SK-N-SH (cell line): ENCODE results near the gene IFNL1. TPM values are rescaled to one million over a fixed set of nuclear protein-coding genes. Genes with fewer than 3 reads are reported as not detected.

Experiments used
- CTCF ChIA-PET: fragments of 300-600, 350-600 bp; formaldehyde crosslinking; extraction: SDS; loops from one replicate; lab custom pipeline; 2021; lab: Yijun Ruan, JAX
- POLR2A ChIA-PET: fragments of 350-600 bp; sonication (Branson Sonifier 250); formaldehyde crosslinking; extraction: SDS; loops from one replicate; lab custom pipeline; 2020; ENCODE audit warnings: antibody characterized with exemption, inconsistent platforms; lab: Yijun Ruan, JAX
- DNase-seq: peaks from one replicate; pipeline ENCODE4 v3.0.0; 2012
- H2AFZ ChIP-seq: fragments of 200-600 bp; sonication (generic); 2 replicates; pipeline ENCODE4 v1.8.1; 2016; ENCODE audit warnings: antibody characterized with exemption, mild to moderate bottlenecking, low read depth
- H3F3A ChIP-seq: fragments of 200-600 bp; sonication (generic); replicated peaks from 2 replicates; pipeline ENCODE3; 2016; ENCODE audit warnings: antibody characterized with exemption, mild to moderate bottlenecking; ENCODE audit not compliant: insufficient read depth
- H3K27ac ChIP-seq, 2 experiments: fragments of 200-500 bp in 1 of 2; fragments of 200-600 bp in 1 of 2; sonication (Bioruptor generic) in 1 of 2; sonication (generic), shearing (Covaris generic) in 1 of 2; 2 replicates each; pipeline versions ENCODE4 v1.5.1 to v1.6.1; 2014 to 2016; ENCODE audit warnings: low read depth in 2 of 2, inconsistent platforms in 1 of 2, low read length in 1 of 2, mild to moderate bottlenecking in 1 of 2, mixed read lengths in 1 of 2
- H3K27me3 ChIP-seq: fragments of 200-600 bp; sonication (generic), shearing (Covaris generic); 2 replicates; pipeline ENCODE4 v1.6.1; 2016; ENCODE audit warnings: mixed run types; ENCODE audit not compliant: insufficient read depth
- H3K36me3 ChIP-seq, 2 experiments: fragments of 200-500 bp in 1 of 2; fragments of 200-600 bp in 1 of 2; sonication (Bioruptor generic) in 1 of 2; sonication (generic) in 1 of 2; replicated peaks in 1 of 2; 2 replicates each; pipeline versions ENCODE3 to v1.5.1; 2014 to 2016; ENCODE audit warnings: low read length in 1 of 2, mild to moderate bottlenecking in 1 of 2; ENCODE audit not compliant: insufficient read depth in 2 of 2, control insufficient read depth in 1 of 2
- H3K4me1 ChIP-seq, 2 experiments: fragments of 200-500 bp in 1 of 2; fragments of 200-600 bp in 1 of 2; sonication (Bioruptor generic) in 1 of 2; sonication (generic), shearing (Covaris generic) in 1 of 2; 2 replicates each; pipeline versions ENCODE4 v1.5.1 to v1.6.1; 2014 to 2016; ENCODE audit warnings: low read depth in 1 of 2, low read length in 1 of 2, mixed run types in 1 of 2; ENCODE audit not compliant: insufficient read depth in 2 of 2, control insufficient read depth in 1 of 2
- H3K4me2 ChIP-seq: fragments of 200-600 bp; sonication (generic), shearing (Covaris generic); 2 replicates; pipeline ENCODE4 v1.6.1; 2017; ENCODE audit warnings: mixed run types
- H3K4me3 ChIP-seq, 2 experiments: fragments of 200-500 bp in 1 of 2; fragments of 200-600 bp in 1 of 2; sonication (Bioruptor generic) in 1 of 2; sonication (generic), shearing (Covaris generic) in 1 of 2; 2 replicates each; pipeline versions ENCODE4 v1.5.1 to v1.8.1; 2014 to 2016; ENCODE audit warnings: low read depth in 2 of 2, inconsistent platforms in 1 of 2, low read length in 1 of 2, mild to moderate bottlenecking in 1 of 2, mixed read lengths in 1 of 2, moderate library complexity in 1 of 2
- H3K79me2 ChIP-seq: fragments of 200-600 bp; sonication (generic); 2 replicates; pipeline ENCODE4 v1.8.1; 2017; ENCODE audit warnings: mild to moderate bottlenecking; ENCODE audit not compliant: insufficient read depth
- H3K9ac ChIP-seq: fragments of 200-600 bp; sonication (generic); 2 replicates; pipeline ENCODE4 v1.6.1; 2017; ENCODE audit warnings: mixed run types
- H3K9me2 ChIP-seq: fragments of 200-600 bp; sonication (generic); 2 replicates; pipeline ENCODE4 v1.6.1; 2017; ENCODE audit warnings: mixed run types
- H3K9me3 ChIP-seq: fragments of 200-600 bp; sonication (generic); 2 replicates; pipeline ENCODE4 v1.6.1; 2017; ENCODE audit warnings: mixed run types, mild to moderate bottlenecking, moderate library complexity
- H4K20me1 ChIP-seq: fragments of 200-600 bp; sonication (generic); 2 replicates; pipeline ENCODE4 v1.6.1; 2017; ENCODE audit warnings: mild to moderate bottlenecking, mixed run types; ENCODE audit not compliant: insufficient read depth
- EP300 ChIP-seq, 2 experiments: IDR thresholded peaks; 2 replicates each; pipeline versions ENCODE4 v1.4.0 to v1.6.1; 2012; ENCODE audit warnings: borderline replicate concordance in 1 of 2, low read depth in 1 of 2, low read length in 1 of 2
- EZH2phosphoT487 ChIP-seq: fragments of 200-600 bp; sonication (generic); IDR thresholded peaks from 2 replicates; pipeline ENCODE4 v1.6.1; 2017; ENCODE audit warnings: low read depth, mixed run types, mild to moderate bottlenecking, antibody characterized with exemption, moderate library complexity, borderline replicate concordance
- FOSL2 ChIP-seq: IDR thresholded peaks from 2 replicates; pipeline ENCODE4 v1.4.0; 2012; ENCODE audit warnings: low read depth, mild to moderate bottlenecking, moderate library complexity, borderline replicate concordance
- FOXJ3 ChIP-seq: sonication (generic); formaldehyde crosslinking; IDR thresholded peaks from 2 replicates; pipeline ENCODE4 v1.5.1; 2020; ENCODE audit warnings: mild to moderate bottlenecking, missing genetic modification reagents
- FOXM1 ChIP-seq: IDR thresholded peaks from 2 replicates; pipeline ENCODE4 v1.4.0; 2012; ENCODE audit warnings: low read depth, mild to moderate bottlenecking
- GABPA ChIP-seq: IDR thresholded peaks from 2 replicates; pipeline ENCODE4 v1.4.0; 2012; ENCODE audit warnings: low read depth, mild to moderate bottlenecking
- MEF2A ChIP-seq: IDR thresholded peaks from 2 replicates; pipeline ENCODE4 v1.4.0; 2012; ENCODE audit warnings: low read depth, borderline replicate concordance
- MXI1 ChIP-seq: IDR thresholded peaks from 2 replicates; pipeline ENCODE4 v1.6.1; 2012; ENCODE audit warnings: mild to moderate bottlenecking, low read depth, low read length, improper control_type of control experiment
- NFIC ChIP-seq: IDR thresholded peaks from 2 replicates; pipeline ENCODE4 v1.4.0; 2012; ENCODE audit warnings: borderline replicate concordance
- POLR2AphosphoS5 ChIP-seq: IDR thresholded peaks from 2 replicates; pipeline ENCODE4 v1.6.1; 2012; ENCODE audit warnings: low read depth, low read length
- RCOR1 ChIP-seq: fragments of 150-350 bp; IDR thresholded peaks from 2 replicates; pipeline ENCODE4 v1.6.1; 2017; ENCODE audit warnings: antibody characterized with exemption, low read length
- RXRA ChIP-seq: IDR thresholded peaks from 2 replicates; pipeline ENCODE4 v1.4.0; 2012; ENCODE audit warnings: low read depth, mild to moderate bottlenecking, borderline replicate concordance
- TCF12 ChIP-seq: IDR thresholded peaks from 2 replicates; pipeline ENCODE4 v1.4.0; 2012
- YY1 ChIP-seq: IDR thresholded peaks from 2 replicates; pipeline ENCODE4 v1.4.0; 2012; ENCODE audit warnings: low read depth, mild to moderate bottlenecking
- WGBS: methylation state at CpG from one replicate; pipeline ENCODE4 v1.1.6; 2017; ENCODE audit warnings: low lambda C conversion rate; 5-methylcytosine and 5-hydroxymethylcytosine counted together
- polyA plus RNA-seq, 3 experiments: library from polyadenylated mRNA; depleted of rRNA; stranded (reverse); fragments of >200 nt; gene quantifications; 2 replicates each; pipeline ENCODE4 v1.2.3, GENCODE V29; 2012
- TF ChIP-seq, protein P1 (sequence below): IDR thresholded peaks from 2 replicates; pipeline ENCODE4 v1.4.0; 2012; ENCODE audit warnings: low read depth, borderline replicate concordance
- TF ChIP-seq, protein P2 (sequence below): IDR thresholded peaks from 2 replicates; pipeline ENCODE4 v1.6.1; 2012; ENCODE audit warnings: mild to moderate bottlenecking, low read depth, low read length, moderate library complexity
- TF ChIP-seq, protein P3 (sequence below): fragments of 150-350 bp; IDR thresholded peaks from 2 replicates; pipeline ENCODE4 v1.6.1; 2016; ENCODE audit warnings: mild to moderate bottlenecking, low read depth, low read length
- TF ChIP-seq, protein P4 (sequence below): fragments of 150-350 bp; IDR thresholded peaks from 2 replicates; pipeline ENCODE4 v1.6.1; 2017; ENCODE audit warnings: antibody characterized with exemption, low read length, low read depth, borderline replicate concordance
- TF ChIP-seq, protein P5 (sequence below): fragments of 200-600 bp; sonication (generic); IDR thresholded peaks from 2 replicates; pipeline ENCODE4 v1.6.1; 2017; ENCODE audit warnings: antibody characterized with exemption, mild to moderate bottlenecking, moderate library complexity

Gene IFNL1
- polyA plus RNA-seq, 1 of the 3 experiments (the other 2 are of a cell fraction), result not detected

DNA sequence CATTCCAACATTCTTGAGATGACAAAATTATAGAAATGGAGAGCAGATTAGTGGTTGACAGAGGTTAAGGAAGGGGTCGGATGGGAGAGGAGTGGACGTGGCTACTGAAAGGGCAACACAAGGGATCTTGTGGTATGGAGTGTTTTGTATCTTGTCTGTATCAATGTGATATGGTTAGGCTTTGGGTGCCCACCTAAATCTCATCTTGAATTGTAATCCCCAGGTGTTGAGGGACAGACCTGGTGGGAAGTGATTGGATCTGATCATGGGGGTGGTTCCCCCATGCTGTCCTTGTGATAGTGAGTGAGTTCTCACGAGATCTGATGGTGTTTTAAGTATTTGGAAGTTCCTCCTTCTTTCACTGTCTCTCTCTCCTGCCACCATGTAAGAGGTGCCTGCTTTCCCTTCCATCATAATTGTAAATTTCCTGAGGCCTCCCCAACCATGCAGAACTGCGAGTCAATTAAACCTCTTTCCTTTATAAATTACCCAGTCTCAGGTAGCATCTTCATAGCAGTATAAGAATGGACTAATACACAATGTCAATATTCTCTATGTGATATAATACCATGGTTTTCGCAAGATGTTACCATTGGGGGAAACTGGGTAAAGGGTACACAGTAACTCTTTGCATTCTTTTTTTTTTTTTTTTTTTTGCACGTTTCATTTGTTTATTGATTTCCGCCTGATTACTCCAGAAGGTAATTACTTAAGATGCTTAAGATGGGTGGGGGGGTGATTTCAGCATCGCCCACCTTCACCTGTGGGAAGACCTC lies 42.6 kb upstream of the IFNL1 start (continued):
- no peak for TF ChIP-seq YY1
- TF ChIP-seq, protein P1, sequence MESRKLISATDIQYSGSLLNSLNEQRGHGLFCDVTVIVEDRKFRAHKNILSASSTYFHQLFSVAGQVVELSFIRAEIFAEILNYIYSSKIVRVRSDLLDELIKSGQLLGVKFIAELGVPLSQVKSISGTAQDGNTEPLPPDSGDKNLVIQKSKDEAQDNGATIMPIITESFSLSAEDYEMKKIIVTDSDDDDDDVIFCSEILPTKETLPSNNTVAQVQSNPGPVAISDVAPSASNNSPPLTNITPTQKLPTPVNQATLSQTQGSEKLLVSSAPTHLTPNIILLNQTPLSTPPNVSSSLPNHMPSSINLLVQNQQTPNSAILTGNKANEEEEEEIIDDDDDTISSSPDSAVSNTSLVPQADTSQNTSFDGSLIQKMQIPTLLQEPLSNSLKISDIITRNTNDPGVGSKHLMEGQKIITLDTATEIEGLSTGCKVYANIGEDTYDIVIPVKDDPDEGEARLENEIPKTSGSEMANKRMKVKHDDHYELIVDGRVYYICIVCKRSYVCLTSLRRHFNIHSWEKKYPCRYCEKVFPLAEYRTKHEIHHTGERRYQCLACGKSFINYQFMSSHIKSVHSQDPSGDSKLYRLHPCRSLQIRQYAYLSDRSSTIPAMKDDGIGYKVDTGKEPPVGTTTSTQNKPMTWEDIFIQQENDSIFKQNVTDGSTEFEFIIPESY, result no peak
- no peak for TF ChIP-seq EP300 (IDR thresholded peaks at IDR 0.05; ENCODE audit: borderline replicate concordance in 1 of 2, low read depth in 1 of 2, low read length in 1 of 2)

DNA sequence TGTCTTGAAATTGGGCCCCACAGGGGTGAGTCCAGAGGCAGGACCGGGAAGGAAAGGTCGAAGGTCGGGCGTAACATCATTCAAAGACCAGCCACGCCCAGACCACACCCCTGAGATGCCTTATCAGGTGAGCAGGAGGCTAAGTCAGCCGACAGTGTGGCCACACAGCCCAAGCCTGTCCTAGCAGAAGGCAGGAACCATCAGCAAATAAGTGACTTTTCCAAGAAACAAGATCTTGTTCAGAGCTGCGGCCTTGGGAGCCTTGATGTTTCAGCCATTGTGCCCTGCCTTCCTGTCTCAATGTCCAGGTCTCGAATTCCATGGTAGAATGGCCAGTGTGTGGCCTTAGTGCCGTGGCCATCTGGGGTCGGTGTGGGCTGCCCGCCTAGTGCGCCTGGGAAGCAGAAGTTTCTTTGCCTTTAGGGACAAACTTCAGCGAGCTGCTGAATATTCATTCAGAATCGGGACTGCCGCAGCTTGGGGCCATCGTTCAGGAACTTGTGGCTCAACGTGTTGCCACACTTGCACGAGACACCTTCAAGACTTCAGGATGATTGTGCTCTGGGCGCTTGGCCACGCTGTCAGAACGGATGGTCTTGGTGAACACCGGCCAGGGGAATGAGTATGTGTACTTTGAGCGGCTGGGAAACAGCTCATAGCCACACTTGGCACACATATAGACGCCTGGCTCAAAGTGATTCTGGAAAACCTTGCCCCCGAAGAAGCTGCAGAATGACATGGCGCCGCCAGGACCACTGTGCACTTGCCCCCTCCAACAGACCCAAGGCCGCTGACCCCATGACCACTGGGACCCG lies 41.5 kb upstream of the IFNL1 start:
- H3K9me2 ChIP-seq, result no peaks in the 10 kb centered on the region
- H3F3A ChIP-seq, result no peaks in the 10 kb centered on the region
- ChIA-PET CTCF (interaction anchor here (0.9 kb wide), 1 partner anchor 49 kb away, joined by 3 read pairs; no protein-coding TSS in a partner anchor), POLR2A (no interaction called here)
- H4K20me1 ChIP-seq, result no peaks in the 10 kb centered on the region
- H3K4me1 ChIP-seq, result peaks cover 0 to 3% of the 10 kb centered on the region in 2 experiments; a peak in 1 of 4 replicates
- no peak overlapping the region for H3K9ac ChIP-seq
- no peak overlapping the region for H3K4me3 ChIP-seq
- no peaks in the 10 kb centered on the region for H3K79me2 ChIP-seq
- no peak overlapping the region for H2AFZ ChIP-seq
- H3K9me3 ChIP-seq, result no peaks in the 10 kb centered on the region
- no peak for DNase-seq
- H3K36me3 ChIP-seq, result no peaks in the 10 kb centered on the region
- WGBS, result 61% methylated on average over 29 of the region's 29 CpGs
- peaks cover 4% of the 10 kb centered on the region; the same call in 1 of the 2 replicates for H3K27me3 ChIP-seq
- no peak overlapping the region for H3K4me2 ChIP-seq
- no peak overlapping the region for H3K27ac ChIP-seq
- TF ChIP-seq FOXM1 (no peak), MEF2A (no peak), NFIC (no peak), EZH2phosphoT487 (no peak), RCOR1 (no peak), MXI1 (no peak), GABPA (no peak), FOXJ3 (CRISPR knock-in tag) (no peak), RXRA (no peak), POLR2AphosphoS5 (no peak), TCF12 (no peak), YY1 (no peak), FOSL2 (no peak)
- TF ChIP-seq, protein P2, sequence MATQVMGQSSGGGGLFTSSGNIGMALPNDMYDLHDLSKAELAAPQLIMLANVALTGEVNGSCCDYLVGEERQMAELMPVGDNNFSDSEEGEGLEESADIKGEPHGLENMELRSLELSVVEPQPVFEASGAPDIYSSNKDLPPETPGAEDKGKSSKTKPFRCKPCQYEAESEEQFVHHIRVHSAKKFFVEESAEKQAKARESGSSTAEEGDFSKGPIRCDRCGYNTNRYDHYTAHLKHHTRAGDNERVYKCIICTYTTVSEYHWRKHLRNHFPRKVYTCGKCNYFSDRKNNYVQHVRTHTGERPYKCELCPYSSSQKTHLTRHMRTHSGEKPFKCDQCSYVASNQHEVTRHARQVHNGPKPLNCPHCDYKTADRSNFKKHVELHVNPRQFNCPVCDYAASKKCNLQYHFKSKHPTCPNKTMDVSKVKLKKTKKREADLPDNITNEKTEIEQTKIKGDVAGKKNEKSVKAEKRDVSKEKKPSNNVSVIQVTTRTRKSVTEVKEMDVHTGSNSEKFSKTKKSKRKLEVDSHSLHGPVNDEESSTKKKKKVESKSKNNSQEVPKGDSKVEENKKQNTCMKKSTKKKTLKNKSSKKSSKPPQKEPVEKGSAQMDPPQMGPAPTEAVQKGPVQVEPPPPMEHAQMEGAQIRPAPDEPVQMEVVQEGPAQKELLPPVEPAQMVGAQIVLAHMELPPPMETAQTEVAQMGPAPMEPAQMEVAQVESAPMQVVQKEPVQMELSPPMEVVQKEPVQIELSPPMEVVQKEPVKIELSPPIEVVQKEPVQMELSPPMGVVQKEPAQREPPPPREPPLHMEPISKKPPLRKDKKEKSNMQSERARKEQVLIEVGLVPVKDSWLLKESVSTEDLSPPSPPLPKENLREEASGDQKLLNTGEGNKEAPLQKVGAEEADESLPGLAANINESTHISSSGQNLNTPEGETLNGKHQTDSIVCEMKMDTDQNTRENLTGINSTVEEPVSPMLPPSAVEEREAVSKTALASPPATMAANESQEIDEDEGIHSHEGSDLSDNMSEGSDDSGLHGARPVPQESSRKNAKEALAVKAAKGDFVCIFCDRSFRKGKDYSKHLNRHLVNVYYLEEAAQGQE, result no peak
- TF ChIP-seq, protein P3, sequence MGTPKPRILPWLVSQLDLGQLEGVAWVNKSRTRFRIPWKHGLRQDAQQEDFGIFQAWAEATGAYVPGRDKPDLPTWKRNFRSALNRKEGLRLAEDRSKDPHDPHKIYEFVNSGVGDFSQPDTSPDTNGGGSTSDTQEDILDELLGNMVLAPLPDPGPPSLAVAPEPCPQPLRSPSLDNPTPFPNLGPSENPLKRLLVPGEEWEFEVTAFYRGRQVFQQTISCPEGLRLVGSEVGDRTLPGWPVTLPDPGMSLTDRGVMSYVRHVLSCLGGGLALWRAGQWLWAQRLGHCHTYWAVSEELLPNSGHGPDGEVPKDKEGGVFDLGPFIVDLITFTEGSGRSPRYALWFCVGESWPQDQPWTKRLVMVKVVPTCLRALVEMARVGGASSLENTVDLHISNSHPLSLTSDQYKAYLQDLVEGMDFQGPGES, result no peak
- TF ChIP-seq, protein P4, sequence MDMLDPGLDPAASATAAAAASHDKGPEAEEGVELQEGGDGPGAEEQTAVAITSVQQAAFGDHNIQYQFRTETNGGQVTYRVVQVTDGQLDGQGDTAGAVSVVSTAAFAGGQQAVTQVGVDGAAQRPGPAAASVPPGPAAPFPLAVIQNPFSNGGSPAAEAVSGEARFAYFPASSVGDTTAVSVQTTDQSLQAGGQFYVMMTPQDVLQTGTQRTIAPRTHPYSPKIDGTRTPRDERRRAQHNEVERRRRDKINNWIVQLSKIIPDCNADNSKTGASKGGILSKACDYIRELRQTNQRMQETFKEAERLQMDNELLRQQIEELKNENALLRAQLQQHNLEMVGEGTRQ, result no peak
- TF ChIP-seq, protein P5, sequence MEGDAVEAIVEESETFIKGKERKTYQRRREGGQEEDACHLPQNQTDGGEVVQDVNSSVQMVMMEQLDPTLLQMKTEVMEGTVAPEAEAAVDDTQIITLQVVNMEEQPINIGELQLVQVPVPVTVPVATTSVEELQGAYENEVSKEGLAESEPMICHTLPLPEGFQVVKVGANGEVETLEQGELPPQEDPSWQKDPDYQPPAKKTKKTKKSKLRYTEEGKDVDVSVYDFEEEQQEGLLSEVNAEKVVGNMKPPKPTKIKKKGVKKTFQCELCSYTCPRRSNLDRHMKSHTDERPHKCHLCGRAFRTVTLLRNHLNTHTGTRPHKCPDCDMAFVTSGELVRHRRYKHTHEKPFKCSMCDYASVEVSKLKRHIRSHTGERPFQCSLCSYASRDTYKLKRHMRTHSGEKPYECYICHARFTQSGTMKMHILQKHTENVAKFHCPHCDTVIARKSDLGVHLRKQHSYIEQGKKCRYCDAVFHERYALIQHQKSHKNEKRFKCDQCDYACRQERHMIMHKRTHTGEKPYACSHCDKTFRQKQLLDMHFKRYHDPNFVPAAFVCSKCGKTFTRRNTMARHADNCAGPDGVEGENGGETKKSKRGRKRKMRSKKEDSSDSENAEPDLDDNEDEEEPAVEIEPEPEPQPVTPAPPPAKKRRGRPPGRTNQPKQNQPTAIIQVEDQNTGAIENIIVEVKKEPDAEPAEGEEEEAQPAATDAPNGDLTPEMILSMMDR, result no peak
